HG02970 (cell line): ENCODE measurements around the gene CCDC14.
"Not testable (repeated sequence)": the region's sequence is repeated elsewhere in the genome, so short reads cannot be mapped to it uniquely, and the experiment has no call there.

Experiments used
- ATAC-seq: cut with Tn5 transposase; IDR thresholded peaks from one replicate; pipeline ENCODE4 v1.9.1; 2021; ENCODE audit warnings: mild to moderate bottlenecking, moderate library complexity, moderate number of reproducible peaks; ENCODE audit not compliant: unreplicated experiment, low FRiP score

CCDC14 gene

GRCh38 chr3:123971406-123971805 is 10.4 kb upstream of the CCDC14 start:
- ATAC-seq, result no peak

- not testable (repeated sequence) for ATAC-seq
These were observed 6.2 kb upstream of the CCDC14 start for GRCh38 chr3:123967260-123967659.

GRCh38 chr3:123966799-123967198 is 5.8 kb upstream of the CCDC14 start:
- not testable (repeated sequence) for ATAC-seq

- not testable (repeated sequence) for ATAC-seq
These were observed 3.8 kb upstream of the CCDC14 start for GRCh38 chr3:123964793-123965192.

- no peak for ATAC-seq
These were observed 453 bp upstream of the CCDC14 start for GRCh38 chr3:123961508-123961856.

- ATAC-seq, result no peak
These were observed 7.3 kb downstream of the CCDC14 start for GRCh38 chr3:123953735-123954134.

GRCh38 chr3:123952844-123953520 is 8.0 kb downstream of the CCDC14 start:
- ATAC-seq, result no peak

- no peak for ATAC-seq
These were observed 9.2 kb downstream of the CCDC14 start for GRCh38 chr3:123951522-123952447.

GRCh38 chr3:123949641-123950040 is 11.4 kb downstream of the CCDC14 start:
- ATAC-seq, result no peak

- no peak for ATAC-seq
These were observed 12.6 kb downstream of the CCDC14 start for GRCh38 chr3:123948449-123948848.

GRCh38 chr3:123947482-123947881 is 13.5 kb downstream of the CCDC14 start:
- no peak for ATAC-seq

GRCh38 chr3:123941542-123941941 is 19.5 kb downstream of the CCDC14 start:
- no peak for ATAC-seq

- no peak for ATAC-seq
These were observed 19.9 kb downstream of the CCDC14 start for GRCh38 chr3:123941121-123941520.

GRCh38 chr3:123939706-123940105 is 21.3 kb downstream of the CCDC14 start:
- ATAC-seq, result no peak

GRCh38 chr3:123936400-123936799 is 24.6 kb downstream of the CCDC14 start:
- ATAC-seq, result no peak

GRCh38 chr3:123935830-123936229 is 25.2 kb downstream of the CCDC14 start:
- no peak for ATAC-seq

GRCh38 chr3:123934250-123934649 is 26.8 kb downstream of the CCDC14 start:
- no peak for ATAC-seq

- ATAC-seq, result no peak
These were observed 30.6 kb downstream of the CCDC14 start for GRCh38 chr3:123930445-123930844.

- ATAC-seq, result no peak
These were observed 31.7 kb downstream of the CCDC14 start for GRCh38 chr3:123929325-123929724.

GRCh38 chr3:123926396-123926795 is 34.6 kb downstream of the CCDC14 start:
- ATAC-seq, result no peak

GRCh38 chr3:123920868-123921267 is 40.2 kb downstream of the CCDC14 start:
- ATAC-seq, result no peak

- no peak for ATAC-seq
These were observed 40.6 kb downstream of the CCDC14 start for GRCh38 chr3:123920383-123920782.
